ENCODE measurements around the gene F8.

DNA sequence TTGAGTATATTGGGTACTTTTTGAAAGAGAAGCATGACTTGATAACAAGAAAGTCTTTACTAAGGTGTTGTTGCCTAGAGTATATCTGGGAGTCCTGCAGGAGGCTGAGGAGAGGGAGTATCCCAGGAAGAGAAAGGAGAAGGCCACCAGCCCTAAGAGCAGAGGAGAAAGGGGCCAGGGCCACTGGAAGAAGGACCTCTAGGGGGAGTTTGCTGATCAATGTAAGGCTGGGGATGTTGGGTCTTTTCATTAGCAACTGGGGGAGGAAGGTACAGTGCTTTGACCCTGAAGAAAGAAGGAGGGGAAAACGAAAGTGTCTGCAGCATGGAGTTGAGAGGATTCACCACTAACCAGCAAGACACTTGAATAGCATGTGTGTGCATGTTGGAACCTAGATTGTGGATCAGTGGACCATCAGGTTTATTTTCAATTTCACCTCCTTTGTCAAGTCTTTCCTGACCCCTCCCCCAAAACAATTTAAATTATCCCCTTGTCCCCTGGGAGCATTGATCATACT, 192.5 kb downstream of the F8 start:
- TF ChIP-seq EZH2phosphoT487 (IDR thresholded peaks at IDR 0.05; ENCODE audit: insufficient read depth, low read depth) (no peak), EZH2 (IDR thresholded peaks at IDR 0.05; ENCODE audit: insufficient read depth, poor library complexity, severe bottlenecking) (no peak)
